Liver (tissue), 9 donors: ENCODE data around the gene WDR27. TPM values are rescaled to one million over a fixed set of nuclear protein-coding genes. Genes with fewer than 3 reads are reported as not detected.

Source experiments
- DNase-seq: peaks from one replicate; pipeline ENCODE4 v3.0.0-alpha.2; 2017; ENCODE audit warnings: low spot score
- H3K27ac ChIP-seq, 2 donors: one replicate each; pipeline ENCODE4 v1.7.0; 2013; ENCODE audit warnings: inconsistent platforms in 2 of 2, low read length in 2 of 2, control low read depth in 1 of 2, low read depth in 1 of 2, mild to moderate bottlenecking in 1 of 2
- H3K27me3 ChIP-seq, 4 donors: one replicate each; pipeline versions ENCODE4 v1.6.1 to v1.7.0; 2013; ENCODE audit warnings: low read length in 3 of 4, inconsistent platforms in 1 of 4, mild to moderate bottlenecking in 1 of 4, moderate library complexity in 1 of 4; ENCODE audit not compliant: control insufficient read depth in 4 of 4, insufficient read depth in 4 of 4
- H3K36me3 ChIP-seq, 4 donors: one replicate each; pipeline versions ENCODE4 v1.6.1 to v1.7.0; 2013; ENCODE audit warnings: low read length in 3 of 4, mild to moderate bottlenecking in 3 of 4, low read depth in 1 of 4, moderate library complexity in 1 of 4; ENCODE audit not compliant: control insufficient read depth in 4 of 4, insufficient read depth in 3 of 4
- H3K4me1 ChIP-seq, 4 donors: one replicate each; pipeline versions ENCODE4 v1.6.1 to v1.7.0; 2013; ENCODE audit warnings: low read length in 3 of 4, mild to moderate bottlenecking in 3 of 4, moderate library complexity in 1 of 4; ENCODE audit not compliant: control insufficient read depth in 4 of 4, insufficient read depth in 4 of 4
- H3K4me3 ChIP-seq, 3 donors: one replicate each; pipeline versions ENCODE4 v1.6.1 to v1.7.0; 2013; ENCODE audit warnings: low read length in 3 of 3, control low read depth in 1 of 3, low read depth in 1 of 3, mild to moderate bottlenecking in 1 of 3
- H3K9ac ChIP-seq, 2 donors: one replicate each; pipeline ENCODE4 v1.7.0; 2013; ENCODE audit warnings: low read length in 2 of 2, mild to moderate bottlenecking in 2 of 2, moderate library complexity in 2 of 2, control low read depth in 1 of 2, low read depth in 1 of 2
- H3K9me3 ChIP-seq, 4 donors: one replicate each; pipeline versions ENCODE4 v1.6.1 to v1.7.0; 2013; ENCODE audit warnings: low read length in 3 of 4; ENCODE audit not compliant: control insufficient read depth in 4 of 4
- ATF3 ChIP-seq: IDR thresholded peaks from 2 replicates; pipeline ENCODE4 v1.6.1; 2016; ENCODE audit warnings: antibody characterized with exemption
- CTCF ChIP-seq: fragments of 150-350 bp; IDR thresholded peaks from 2 replicates; pipeline ENCODE4 v1.5.1; 2017; ENCODE audit warnings: improper control_type of control experiment, low read depth, low read length; ENCODE audit not compliant: missing input control
- EGR1 ChIP-seq, 2 donors: IDR thresholded peaks; 2 replicates each; pipeline ENCODE4 v1.6.1; 2016 to 2018; ENCODE audit warnings: antibody characterized with exemption in 2 of 2, low read depth in 2 of 2
- FOXA1 ChIP-seq: IDR thresholded peaks from 2 replicates; pipeline ENCODE4 v1.6.1; 2016; ENCODE audit warnings: antibody characterized with exemption
- FOXA2 ChIP-seq: IDR thresholded peaks from 2 replicates; pipeline ENCODE4 v1.6.1; 2016; ENCODE audit warnings: antibody characterized with exemption
- GABPA ChIP-seq, 2 donors: IDR thresholded peaks in 1 of 2; conservative IDR thresholded peaks in 1 of 2; 2 replicates each; pipeline ENCODE4 v1.6.1; 2016; ENCODE audit warnings: antibody characterized with exemption in 2 of 2, mild to moderate bottlenecking in 1 of 2, moderate library complexity in 1 of 2
- HNF4A ChIP-seq, 2 donors: conservative IDR thresholded peaks; 2 replicates each; pipeline ENCODE4 v1.6.1; 2016; ENCODE audit warnings: antibody characterized with exemption in 2 of 2, mild to moderate bottlenecking in 2 of 2
- HNF4G ChIP-seq: IDR thresholded peaks from 2 replicates; pipeline ENCODE4 v1.6.1; 2016; ENCODE audit warnings: antibody characterized with exemption
- MAX ChIP-seq: IDR thresholded peaks from 2 replicates; pipeline ENCODE4 v1.6.1; 2016; ENCODE audit warnings: antibody characterized with exemption
- NR2F2 ChIP-seq: IDR thresholded peaks from 2 replicates; pipeline ENCODE4 v1.6.1; 2016; ENCODE audit warnings: antibody characterized with exemption
- RAD21 ChIP-seq, 2 donors: IDR thresholded peaks; 2 replicates each; pipeline ENCODE4 v1.6.1; 2016; ENCODE audit warnings: antibody characterized with exemption in 2 of 2, mild to moderate bottlenecking in 2 of 2
- REST ChIP-seq: IDR thresholded peaks from 2 replicates; pipeline ENCODE4 v1.6.1; 2016; ENCODE audit warnings: antibody characterized with exemption, mild to moderate bottlenecking
- RXRA ChIP-seq, 2 donors: IDR thresholded peaks; 2 replicates each; pipeline ENCODE4 v1.6.1; 2017 to 2018; ENCODE audit warnings: antibody characterized with exemption in 2 of 2, mild to moderate bottlenecking in 1 of 2
- SP1 ChIP-seq: IDR thresholded peaks from 2 replicates; pipeline ENCODE4 v1.6.1; 2018; ENCODE audit warnings: antibody characterized with exemption, mild to moderate bottlenecking
- TAF1 ChIP-seq: conservative IDR thresholded peaks from 2 replicates; pipeline ENCODE4 v1.6.1; 2016; ENCODE audit warnings: antibody characterized with exemption, mild to moderate bottlenecking
- YY1 ChIP-seq: IDR thresholded peaks from 2 replicates; pipeline ENCODE4 v1.6.1; 2016; ENCODE audit warnings: antibody characterized with exemption, mild to moderate bottlenecking
- ZBTB33 ChIP-seq: IDR thresholded peaks from 2 replicates; pipeline ENCODE4 v1.6.1; 2016; ENCODE audit warnings: antibody characterized with exemption
- polyA plus RNA-seq, 2 donors: library from polyadenylated mRNA; stranded (reverse) in 1 of 2; unstranded in 1 of 2; fragments of 200-250 nt in 1 of 2; fragments of >200 nt in 1 of 2; fragmentation: Nextera tagmentation in 1 of 2; extraction: Ambion mirVana in 1 of 2; gene quantifications; one replicate each; pipeline versions ENCODE4 v1.2.1 to v1.2.3, GENCODE V29; 2013 to 2015
- total RNA-seq, 2 donors: library from RNA; depleted of rRNA; stranded (reverse); fragments of >200 nt; gene quantifications; one replicate each; pipeline ENCODE4 v1.2.3, GENCODE V29; 2014
- donor health status: healthy.
- donor health status: healthy.
- donor health status: healthy.
- donor health status: healthy.
- donor health status: healthy.

WDR27 gene
- total and polyA plus RNA-seq, 4 donors, result 3.7 to 20.1 (median 7.7) TPM

- DNase-seq, result no peak
- no peak overlapping the region for H3K4me3 ChIP-seq
- no peak for TF ChIP-seq FOXA2
- TF ChIP-seq REST, result no peak
- TF ChIP-seq EGR1 (IDR thresholded peaks at IDR 0.05; ENCODE audit: low read depth in 2 of 2), result no peak
- TF ChIP-seq RXRA (IDR thresholded peaks at IDR 0.05), result no peak
- TF ChIP-seq TAF1, result no peak
- TF ChIP-seq CTCF, result no peak
- no peak for TF ChIP-seq HNF4A (conservative IDR thresholded peaks at IDR 0.05)
- TF ChIP-seq GABPA (IDR thresholded peaks at IDR 0.05 in 1 of 2, conservative IDR thresholded peaks at IDR 0.05 in 1 of 2), result no peak
- no peak for TF ChIP-seq SP1
- no peak for TF ChIP-seq FOXA1
- TF ChIP-seq MAX, result no peak
- no peak for TF ChIP-seq YY1
- no peak for TF ChIP-seq ZBTB33
- no peak for TF ChIP-seq ATF3
- TF ChIP-seq RAD21 (IDR thresholded peaks at IDR 0.05), result no peak
- TF ChIP-seq NR2F2, result no peak
- no peak overlapping the region for H3K9ac ChIP-seq
- H3K9me3 ChIP-seq, result no peaks in the 10 kb centered on the region
- H3K27me3 ChIP-seq, result no peaks in the 10 kb centered on the region
- H3K4me1 ChIP-seq, result peaks cover 0 to 5% (median 0%) of the 10 kb centered on the region in 4 donors
- no peak overlapping the region for H3K27ac ChIP-seq
- no peaks in the 10 kb centered on the region for H3K36me3 ChIP-seq
These were observed 28.1 kb upstream of the WDR27 start for GRCh38 chr6:169729961-169730360.

GRCh38 chr6:169726963-169727362, 25.1 kb upstream of the WDR27 start:
- DNase-seq, result no peak
- no peak overlapping the region for H3K4me3 ChIP-seq
- H3K9ac ChIP-seq, result no peak overlapping the region
- no peaks in the 10 kb centered on the region for H3K27me3 ChIP-seq
- no peaks in the 10 kb centered on the region for H3K36me3 ChIP-seq
- TF ChIP-seq FOXA2 (no peak), HNF4A (conservative IDR thresholded peaks at IDR 0.05) (no peak), RXRA (IDR thresholded peaks at IDR 0.05) (no peak), HNF4G (no peak)
- no peak overlapping the region for H3K27ac ChIP-seq
- H3K9me3 ChIP-seq, result no peaks in the 10 kb centered on the region
- peaks cover 0 to 19% (median 9%) of the 10 kb centered on the region in 4 donors for H3K4me1 ChIP-seq
